AG09319 (cell line): ENCODE results near the gene RFC2.

ENCODE experiments used
- DNase-seq: peaks from one replicate; pipeline ENCODE4 v3.0.0-alpha.2; 2010; ENCODE audit warnings: low read depth; ENCODE audit errors: extremely low read depth
- TF ChIP-seq, protein P1 (sequence below): IDR thresholded peaks from 2 replicates; pipeline ENCODE4 v1.5.1; 2011; ENCODE audit warnings: low read depth, mild to moderate bottlenecking, inconsistent platforms, low read length, moderate library complexity

RFC2 gene

DNA sequence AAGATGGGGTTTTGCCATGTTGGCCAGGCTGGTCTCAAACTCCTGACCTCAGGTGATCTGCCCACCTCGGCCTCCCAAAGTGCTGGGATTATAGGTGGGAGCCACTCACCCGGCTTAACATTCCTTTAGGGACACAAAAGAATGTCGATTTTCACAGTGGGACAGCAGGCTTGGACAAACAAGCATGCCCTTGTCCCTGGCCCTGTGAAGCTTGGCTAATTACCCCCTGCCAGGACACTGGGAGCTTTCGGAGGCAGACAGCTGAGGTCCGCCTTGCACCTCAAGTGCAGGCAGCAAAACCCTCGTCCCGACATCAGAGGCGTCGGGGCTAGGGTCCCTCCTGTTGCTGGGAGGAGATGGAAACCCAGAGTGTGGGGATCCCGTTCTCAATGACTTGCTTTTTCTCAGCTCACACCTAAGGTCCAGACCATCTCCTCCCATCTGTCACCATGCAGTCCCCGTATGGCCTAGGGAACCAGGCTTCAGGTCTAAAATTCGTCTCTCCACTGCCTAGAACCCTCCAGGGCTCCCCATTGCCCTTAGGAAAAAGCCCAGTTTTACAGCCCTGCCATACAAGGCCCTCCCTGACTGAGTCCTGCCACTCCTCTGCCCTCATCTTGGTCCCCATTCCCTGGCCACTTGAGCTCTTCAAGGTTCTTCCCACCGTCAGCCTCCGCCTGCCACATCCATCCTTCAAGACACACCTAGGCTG, 28.7 kb upstream of the RFC2 start:
- no peak for DNase-seq
- TF ChIP-seq, protein P1, sequence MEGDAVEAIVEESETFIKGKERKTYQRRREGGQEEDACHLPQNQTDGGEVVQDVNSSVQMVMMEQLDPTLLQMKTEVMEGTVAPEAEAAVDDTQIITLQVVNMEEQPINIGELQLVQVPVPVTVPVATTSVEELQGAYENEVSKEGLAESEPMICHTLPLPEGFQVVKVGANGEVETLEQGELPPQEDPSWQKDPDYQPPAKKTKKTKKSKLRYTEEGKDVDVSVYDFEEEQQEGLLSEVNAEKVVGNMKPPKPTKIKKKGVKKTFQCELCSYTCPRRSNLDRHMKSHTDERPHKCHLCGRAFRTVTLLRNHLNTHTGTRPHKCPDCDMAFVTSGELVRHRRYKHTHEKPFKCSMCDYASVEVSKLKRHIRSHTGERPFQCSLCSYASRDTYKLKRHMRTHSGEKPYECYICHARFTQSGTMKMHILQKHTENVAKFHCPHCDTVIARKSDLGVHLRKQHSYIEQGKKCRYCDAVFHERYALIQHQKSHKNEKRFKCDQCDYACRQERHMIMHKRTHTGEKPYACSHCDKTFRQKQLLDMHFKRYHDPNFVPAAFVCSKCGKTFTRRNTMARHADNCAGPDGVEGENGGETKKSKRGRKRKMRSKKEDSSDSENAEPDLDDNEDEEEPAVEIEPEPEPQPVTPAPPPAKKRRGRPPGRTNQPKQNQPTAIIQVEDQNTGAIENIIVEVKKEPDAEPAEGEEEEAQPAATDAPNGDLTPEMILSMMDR: no peak

DNA sequence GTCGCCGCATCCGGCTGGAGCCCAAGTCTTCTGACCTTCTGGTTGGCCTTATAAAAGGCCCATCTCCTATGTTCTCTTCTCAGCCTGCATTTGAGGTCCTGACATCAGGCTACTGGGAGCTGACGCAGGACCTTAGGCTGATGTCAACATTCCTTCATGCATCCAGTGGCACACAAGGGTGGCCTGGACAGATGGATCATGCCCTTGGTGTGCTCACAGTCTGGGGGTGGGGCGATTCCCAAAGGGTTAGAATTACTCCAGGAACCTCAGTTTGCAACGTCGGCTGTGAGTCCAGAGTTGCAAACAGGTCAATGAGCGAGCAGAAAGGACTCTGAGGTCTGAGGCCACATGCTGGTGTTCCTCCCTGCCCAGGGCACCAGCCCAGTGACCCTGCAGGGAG, 26.8 kb upstream of the RFC2 start:
- TF ChIP-seq, protein P1: no peak
- no peak for DNase-seq

DNA sequence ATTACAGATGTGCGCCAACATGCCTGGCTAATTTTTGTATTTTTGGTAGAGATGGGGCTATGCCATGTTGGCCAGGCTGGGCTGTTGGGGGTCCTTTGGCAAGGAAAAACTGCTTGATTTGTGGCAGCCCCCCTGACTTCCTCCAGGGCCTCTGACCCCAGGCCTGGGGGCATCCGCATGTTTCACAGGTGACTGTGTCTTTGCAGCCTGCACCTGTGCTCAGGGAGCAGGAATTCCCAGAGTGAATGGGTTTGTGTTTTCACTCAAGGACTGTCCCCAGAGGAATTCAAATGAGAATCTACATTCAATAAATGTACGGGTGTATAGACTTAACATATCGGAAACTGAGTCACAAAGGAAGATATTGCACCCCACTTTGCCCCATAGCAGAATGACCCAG, 23.4 kb upstream of the RFC2 start:
- DNase-seq: no peak

DNA sequence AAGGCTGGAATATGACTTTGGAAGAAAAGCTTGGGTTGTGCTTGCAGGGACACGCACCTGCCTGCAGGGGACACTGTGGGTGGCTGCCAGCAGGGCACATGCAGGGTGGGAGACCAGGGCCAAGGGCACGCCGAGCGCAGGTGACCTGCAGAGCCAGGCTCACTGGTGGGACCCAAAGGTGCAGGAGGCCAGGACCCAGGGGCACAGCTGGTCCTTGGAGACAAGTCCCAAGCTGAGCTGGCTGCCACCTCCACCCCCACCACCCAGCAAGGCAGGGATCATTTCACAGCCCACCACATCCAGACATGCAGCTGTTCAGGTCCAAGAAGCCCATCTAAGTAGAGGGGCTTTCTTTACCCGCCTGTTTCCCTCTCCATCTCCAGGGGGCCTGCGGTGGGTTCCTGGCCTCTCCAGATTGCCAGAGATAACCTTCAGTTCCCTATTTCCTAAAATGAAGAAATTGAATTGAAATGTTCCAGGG, 21.2 kb upstream of the RFC2 start:
- TF ChIP-seq, protein P1: peak; percentile 43
- DNase-seq: no peak

More for the DNA sequence above, 23.4 kb upstream of the RFC2 start:
- TF ChIP-seq, protein P1: no peak

DNA sequence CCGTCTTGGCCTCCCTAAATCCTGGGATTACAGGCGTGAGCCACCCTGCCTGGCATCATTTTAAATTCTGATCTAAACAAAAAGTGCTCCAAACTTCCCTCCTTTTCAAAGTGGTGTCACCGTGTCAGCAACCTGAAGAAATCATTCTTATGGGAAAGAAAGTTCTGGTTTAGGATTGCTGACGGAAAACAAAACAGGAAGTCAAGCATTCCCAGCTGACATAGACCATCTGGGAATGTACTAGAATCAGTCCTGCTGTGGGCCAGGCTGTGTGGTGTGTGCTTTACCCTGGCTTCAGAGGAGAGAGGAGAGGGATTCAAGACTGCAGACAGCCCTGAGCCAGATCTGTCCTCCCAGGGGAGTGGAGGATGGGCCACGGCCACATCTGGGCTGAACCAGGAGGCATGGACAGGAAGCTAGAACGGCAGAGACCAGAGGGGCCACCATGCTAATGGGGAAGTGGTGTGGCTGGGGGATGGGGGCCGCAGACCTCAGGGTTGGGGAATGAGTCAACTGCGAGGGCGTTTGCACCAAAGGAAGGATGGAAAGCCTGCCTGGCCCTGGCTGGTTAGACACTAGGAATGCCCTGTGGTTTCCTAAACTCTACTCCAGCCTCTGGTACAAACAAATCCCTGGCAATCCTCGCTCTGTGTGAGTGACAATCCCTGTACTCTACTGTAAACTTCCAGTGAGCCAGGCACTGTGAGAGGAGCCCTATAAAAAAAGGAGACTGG, 18.3 kb upstream of the RFC2 start:
- peak; percentile 83 for DNase-seq
- TF ChIP-seq, protein P1: no peak

DNA sequence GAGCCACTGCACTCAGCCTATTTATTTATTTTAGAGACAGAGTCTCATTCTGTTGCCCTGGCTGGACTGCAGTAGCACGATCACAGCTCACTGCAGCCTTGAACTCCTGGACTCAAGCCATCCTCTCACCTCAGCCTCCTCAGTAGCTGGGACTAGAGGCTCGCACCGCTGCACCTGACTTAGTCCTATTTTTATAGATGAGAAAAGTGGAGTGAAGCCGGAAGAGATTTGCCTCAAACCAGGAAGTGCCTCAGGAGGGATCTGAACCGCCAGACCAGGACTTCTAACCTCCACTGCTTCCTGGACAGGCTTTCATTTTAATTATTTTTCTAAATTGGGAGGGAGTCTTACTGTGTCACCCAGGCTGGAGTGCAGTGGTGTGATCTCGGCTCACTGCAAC, 17.5 kb upstream of the RFC2 start:
- no peak for DNase-seq

More for the DNA sequence above, 17.5 kb upstream of the RFC2 start:
- TF ChIP-seq, protein P1: no peak
